VCaP (cell line): Measurements from ENCODE around the gene ADGRF1.

Experiments
- H3K27ac ChIP-seq: fragments of 450-650 bp; 2 replicates; pipeline ENCODE4 v1.5.1; 2017
- CTCF ChIP-seq: fragments of 450-650 bp; conservative IDR thresholded peaks from 2 replicates; pipeline ENCODE4 v1.5.1; 2017; ENCODE audit warnings: mild to moderate bottlenecking, moderate library complexity

Gene ADGRF1

GRCh38 chr6:47016909-47017308 lies 25.2 kb downstream of the ADGRF1 start:
- no peak for TF ChIP-seq CTCF
- no peak overlapping the region for H3K27ac ChIP-seq

- H3K27ac ChIP-seq = no peak overlapping the region
- TF ChIP-seq CTCF = no peak
Observed at GRCh38 chr6:47016261-47016660, 25.9 kb downstream of the ADGRF1 start.

- TF ChIP-seq CTCF = no peak
- no peak overlapping the region for H3K27ac ChIP-seq
Observed at GRCh38 chr6:47014401-47014800, 27.7 kb downstream of the ADGRF1 start.

GRCh38 chr6:47009583-47009982 lies 32.5 kb downstream of the ADGRF1 start:
- TF ChIP-seq CTCF = no peak
- no peak overlapping the region for H3K27ac ChIP-seq

GRCh38 chr6:47008397-47008763 lies 33.8 kb downstream of the ADGRF1 start:
- no peak for TF ChIP-seq CTCF
- no peak overlapping the region for H3K27ac ChIP-seq

- no peak for TF ChIP-seq CTCF
- H3K27ac ChIP-seq = no peak overlapping the region
Observed at GRCh38 chr6:47007657-47008396, 34.3 kb downstream of the ADGRF1 start.

GRCh38 chr6:47005486-47005885 lies 36.6 kb downstream of the ADGRF1 start:
- no peak for TF ChIP-seq CTCF
- no peak overlapping the region for H3K27ac ChIP-seq
